HG03097 (cell line): ENCODE data around the gene GTF2IRD1.

ENCODE experiments used
- ATAC-seq: cut with Tn5 transposase; IDR thresholded peaks from one replicate; pipeline ENCODE4 v1.9.1; 2021; ENCODE audit not compliant: unreplicated experiment, low FRiP score

GTF2IRD1 gene

DNA sequence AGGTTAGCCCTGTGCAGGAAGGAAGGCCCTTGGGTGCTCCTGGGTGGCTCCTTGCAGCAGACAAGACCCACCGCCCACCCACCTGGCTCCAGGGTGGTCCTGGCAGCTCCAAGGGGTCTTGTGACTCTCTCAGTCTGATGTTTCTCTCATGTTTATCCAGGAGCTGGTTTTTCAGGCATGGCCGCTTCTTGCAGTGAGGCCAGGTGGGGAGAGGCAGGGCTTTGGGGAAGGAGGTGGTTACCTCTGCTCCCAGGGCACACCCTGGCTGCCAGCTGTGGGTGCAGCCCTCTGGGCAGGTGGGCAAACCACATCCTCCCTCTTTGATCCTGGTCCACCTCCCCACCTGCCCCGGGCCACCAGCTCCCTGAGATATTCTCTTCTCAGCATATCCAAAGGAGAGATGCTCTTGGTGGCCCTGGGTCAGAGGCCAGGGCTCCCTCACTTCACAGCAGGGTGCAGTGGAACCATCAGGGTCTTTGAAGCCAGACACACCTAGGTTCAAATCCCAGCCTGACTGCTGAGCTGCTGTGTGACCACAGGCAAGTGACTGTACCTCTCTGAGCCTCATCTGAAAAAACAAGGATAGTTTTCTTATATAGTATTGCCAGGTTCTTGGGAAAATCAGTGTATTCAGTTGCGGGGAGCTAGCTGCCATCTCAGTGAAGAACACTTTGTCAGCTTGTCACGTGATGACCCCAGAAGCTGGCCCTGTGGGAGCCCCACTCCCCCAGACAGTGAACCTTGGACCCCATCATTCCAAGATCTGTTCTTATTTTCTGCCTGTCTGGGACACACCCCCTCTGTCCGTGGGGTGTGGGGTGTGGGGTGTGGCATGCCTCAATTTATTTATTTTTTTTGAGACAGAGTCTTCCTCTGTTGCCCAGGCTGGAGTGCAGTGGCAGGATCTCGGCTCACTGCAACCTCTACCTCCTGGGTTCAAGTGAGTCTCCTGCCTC lies 11.5 kb downstream of the GTF2IRD1 start:
- ATAC-seq, result no peak

DNA sequence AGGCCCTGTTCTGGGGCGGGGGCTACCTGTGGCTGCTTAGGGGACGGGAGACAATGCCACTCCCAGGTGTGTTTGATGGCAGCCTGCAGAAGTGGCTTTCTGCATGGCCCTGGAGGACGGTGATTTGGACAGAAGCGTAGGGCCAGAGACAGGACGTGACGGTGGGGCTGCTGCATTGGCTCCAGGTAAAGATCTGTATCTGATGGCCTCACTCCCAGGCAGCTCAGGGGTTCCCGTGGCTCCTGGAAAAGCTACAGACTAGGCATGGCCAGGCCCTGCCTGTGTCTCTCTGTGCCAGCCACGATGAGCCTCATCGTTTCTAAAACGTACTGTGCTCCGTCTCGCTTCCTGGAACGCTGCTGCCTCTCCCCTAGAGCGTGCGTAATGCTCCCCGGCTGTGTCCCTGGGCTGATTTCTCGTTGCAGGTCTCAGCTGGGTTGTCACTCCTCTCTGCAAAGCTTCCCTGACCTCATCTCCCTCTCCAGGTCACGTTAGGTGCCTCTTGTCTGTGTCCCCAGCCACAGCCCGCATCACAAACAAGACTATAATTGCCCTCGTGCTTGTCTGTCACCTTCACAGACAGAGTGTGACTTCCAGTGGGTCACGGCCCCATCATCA lies 12.6 kb downstream of the GTF2IRD1 start:
- no peak for ATAC-seq

DNA sequence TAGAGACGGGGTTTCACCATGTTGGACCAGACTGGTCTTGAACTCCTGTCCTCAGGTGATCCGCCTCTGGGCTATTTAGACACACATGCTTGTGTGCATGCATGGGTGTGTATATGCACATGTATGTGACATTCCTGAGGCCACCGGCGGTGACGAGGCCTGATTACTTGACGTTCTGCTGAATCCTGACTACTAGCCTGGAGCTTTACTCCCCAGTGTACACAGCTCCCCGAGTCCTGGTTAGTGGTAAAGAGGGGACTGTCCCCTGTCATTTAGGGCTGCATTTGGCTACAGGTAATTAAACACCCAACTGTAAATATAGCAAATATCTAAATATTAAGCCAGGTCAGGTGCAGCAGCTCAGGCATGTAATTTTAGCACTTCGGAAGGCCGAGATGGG lies 14.2 kb downstream of the GTF2IRD1 start:
- no peak for ATAC-seq

DNA sequence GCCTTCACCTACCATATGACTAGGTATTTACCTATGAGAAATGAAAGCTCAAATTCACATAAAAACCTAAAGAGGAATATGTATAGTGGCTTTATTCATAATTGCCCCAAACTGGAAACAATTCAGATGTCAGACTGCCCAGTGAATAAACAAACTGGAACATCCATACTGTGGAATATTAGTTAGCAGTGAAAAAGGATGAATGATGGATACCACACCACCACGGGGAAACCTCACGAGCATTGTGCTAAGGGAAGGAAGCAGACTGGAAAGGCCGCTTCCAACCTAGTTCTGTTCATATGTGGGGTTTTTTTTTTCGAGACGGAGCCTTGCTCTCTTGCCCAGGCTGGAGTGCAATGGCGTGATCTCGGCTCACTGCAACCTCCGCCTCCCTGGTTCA lies 16.8 kb downstream of the GTF2IRD1 start:
- no peak for ATAC-seq

DNA sequence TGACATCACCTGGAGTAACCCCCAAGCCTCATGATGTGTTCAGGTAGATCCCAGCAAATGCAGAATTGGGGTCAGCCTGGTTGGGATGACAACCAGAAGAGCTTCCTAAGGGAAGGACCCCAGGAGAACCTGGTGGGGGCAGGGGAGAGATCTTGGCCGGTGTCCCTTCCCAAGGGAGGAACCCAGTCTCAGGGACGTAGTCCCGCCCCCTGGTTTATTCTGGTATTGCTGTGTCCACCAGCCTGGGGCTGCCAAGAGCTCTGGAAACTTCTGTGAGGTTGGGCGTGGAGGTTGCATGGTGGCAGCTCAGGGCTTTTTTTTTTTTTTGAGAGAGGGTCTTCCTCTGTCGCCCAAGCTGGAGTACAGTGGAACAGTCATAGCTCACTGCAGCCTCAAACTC lies 19.4 kb downstream of the GTF2IRD1 start:
- no peak for ATAC-seq

DNA sequence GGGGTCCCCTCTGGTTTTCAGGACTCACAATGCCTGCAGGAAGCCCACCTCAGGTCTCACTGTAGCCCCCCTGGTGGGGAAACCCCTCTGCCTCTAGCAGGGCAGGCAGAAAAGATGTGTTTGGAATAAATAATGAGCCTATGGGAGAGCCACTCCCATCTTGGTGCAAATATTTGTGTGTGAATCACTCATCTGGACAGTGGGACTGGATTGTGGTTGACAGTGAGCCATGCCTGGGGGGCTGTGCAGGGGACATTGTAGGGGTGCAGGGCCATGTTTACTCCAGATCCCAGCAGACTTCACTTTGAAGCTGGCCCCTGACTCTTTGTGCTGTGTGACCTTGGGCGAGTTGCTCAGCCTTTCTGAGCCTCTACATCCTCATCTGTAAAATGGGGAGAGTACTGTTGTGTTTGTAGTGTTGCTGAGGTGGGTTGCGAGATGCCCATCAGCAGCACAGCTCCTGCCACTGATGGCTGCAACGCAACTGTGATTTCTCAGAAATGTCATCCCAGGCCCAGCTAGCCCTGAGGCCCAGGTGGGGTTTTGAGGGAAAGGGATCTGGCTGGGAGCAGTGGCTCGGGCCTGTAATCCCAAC lies 20.7 kb downstream of the GTF2IRD1 start:
- no peak for ATAC-seq

DNA sequence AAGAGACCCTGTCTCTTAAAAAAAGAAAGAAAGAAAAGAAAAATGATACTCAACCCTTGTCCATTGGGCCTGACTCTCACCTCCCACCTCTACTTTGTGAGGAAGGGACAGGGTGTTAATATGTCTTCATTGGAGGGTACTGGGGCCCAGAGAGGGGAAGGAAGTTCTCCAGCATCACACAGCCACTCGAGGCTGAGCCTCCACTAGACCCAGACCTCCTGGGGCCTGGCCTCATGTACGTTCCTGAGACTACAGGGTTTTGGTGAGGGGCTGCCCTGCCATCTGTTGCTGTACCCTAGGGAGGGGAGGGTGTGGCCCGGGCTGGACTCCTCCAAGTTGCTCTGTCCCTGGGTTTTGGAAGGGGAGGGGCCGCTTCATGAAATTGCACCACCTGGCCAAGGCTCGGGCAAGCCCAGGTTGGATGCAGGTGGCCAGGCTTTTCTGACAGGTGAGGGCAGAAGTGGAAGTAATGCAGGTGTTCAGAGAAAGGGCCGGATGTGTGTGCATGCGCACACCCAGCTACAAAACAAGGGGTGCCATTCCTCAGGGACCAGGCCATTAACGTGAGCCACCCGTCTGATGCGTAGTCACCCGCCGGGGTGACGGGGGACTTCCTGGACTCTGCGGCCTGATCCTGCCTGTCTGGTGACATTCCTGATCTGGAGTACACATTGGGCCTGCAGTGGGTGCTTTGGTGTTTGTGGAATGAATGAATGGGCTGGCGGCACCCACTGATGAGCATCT lies 21.7 kb downstream of the GTF2IRD1 start:
- ATAC-seq, result no peak

DNA sequence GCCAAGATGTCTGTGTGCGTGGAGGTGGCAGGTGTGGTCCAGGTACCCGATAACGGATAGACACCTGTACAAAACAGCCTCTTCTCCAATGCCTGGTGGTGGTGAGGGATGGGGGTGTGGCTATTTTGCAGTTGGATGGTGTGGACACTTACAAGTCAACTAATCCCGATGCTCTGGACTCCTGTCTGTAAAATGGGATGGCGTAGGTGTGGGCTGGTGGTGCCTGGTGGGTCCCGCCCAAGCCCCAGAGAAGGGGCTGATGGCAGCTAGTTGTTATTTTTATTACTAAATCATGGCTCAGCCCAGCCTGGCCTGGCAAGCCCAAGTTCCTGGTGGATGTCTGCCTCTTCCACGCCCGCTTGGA lies 22.3 kb downstream of the GTF2IRD1 start:
- no peak for ATAC-seq

DNA sequence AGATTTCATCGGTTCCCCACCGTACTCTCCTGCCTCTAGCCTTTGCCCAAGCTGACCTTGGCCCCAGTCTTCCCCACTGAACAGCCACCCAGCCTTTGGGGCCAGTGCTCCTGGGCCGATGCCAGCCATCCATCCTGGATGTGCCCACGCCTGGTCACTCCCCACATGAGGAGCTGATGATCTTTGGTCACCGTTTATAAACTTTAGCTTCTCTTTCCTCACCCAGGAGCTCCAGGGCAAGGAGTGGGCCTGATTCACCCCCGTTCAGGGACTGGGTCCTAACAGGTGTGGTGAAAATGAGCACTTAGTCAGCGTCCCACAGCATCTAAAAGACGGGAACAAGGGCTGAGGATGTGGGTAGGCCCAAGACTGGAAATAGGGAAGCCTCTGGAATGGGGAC lies 22.9 kb downstream of the GTF2IRD1 start:
- ATAC-seq, result no peak

DNA sequence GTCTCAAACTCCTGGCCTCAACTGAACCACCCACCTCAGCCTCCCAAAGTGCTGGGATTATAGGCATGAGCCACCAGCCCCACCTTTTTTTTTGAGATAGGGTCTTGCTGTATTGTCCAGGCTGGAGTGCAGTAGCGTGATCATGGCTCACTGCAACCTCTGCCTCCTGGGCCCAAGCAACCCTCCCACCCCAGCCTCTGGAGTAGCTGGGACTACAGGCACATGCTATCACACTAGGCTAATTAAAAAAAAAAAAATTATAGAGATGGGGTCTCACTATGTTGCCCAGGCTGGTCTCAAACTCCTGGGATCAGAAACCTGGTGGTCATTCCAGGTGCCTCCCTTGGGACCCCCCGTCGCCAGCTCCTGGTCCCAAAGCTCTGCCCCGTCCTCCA lies 25.0 kb downstream of the GTF2IRD1 start:
- ATAC-seq, result no peak

DNA sequence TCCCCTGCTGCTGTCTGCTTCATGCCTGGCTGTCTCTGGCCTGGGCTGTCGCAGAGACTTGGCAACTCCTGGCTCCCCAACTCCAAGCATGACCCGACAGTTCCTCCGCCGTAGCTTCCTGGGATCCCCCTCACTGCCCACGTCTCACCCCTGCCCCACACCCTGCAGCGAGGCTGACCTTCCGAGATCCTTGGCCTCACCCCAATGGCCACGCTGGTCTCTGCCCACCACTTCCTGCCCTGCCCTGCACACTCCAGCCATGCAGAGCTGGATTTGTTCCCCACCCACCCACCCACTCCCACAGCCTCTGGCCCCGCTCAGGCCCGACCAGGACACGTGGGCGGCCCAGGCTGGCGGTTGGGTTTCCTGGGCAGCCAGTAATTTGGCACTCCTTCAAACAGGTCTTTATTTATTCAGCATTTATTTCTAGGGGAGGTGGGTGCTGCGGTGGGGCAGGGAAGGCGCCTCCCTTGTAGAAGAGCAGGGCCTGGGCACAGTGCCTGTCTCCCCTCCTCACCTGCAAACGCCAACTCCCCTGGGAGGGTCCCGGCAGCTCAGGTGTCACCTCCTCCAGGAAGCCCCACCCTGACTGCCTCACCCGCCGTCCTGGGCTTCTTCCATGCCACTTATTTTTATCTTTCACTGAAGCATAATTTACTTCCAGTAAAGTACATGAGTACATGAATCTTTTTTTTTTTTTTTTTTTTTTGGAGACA lies 25.5 kb downstream of the GTF2IRD1 start:
- no peak for ATAC-seq

DNA sequence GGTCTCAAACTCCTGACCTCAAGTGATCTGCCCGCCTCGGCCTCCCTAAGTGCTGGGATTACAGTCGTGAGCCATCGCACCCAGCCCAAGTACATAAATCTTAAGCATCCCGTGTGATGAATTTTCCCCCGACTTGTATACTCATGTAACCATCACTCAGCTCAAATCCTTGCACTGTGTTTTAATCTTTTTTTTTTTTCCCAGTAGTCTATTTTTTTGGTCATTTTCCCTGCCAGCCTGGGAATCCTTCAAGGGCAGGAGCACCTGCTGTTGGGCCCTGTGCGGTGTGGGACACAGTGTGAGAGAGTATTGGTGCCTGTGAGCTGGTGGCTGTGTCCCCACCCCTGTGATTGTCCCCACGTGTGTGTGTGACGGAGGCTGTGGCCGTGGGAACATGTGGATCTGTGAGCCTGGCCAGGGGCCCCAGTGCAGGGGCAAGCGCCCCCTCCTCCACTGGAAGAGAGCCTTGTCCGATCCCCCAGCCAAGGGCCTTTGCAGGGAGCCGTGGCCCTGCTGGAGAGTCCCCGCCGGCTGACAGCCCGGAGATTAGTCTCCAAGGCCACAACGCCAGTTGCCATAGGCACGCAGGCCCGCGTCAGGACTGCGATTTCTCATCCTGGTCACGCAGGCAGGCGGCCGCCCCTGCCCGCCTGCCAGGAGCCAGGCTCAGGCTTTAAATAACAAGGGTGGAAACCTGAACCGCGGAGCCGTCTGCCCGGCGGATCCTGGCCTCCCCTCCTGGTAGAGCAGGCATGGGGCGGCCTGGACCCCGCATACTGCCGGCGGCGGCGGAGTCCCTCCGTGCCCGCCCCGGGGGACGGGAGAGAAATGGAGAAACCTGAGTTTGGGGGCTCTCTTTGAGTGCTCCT lies 26.5 kb downstream of the GTF2IRD1 start:
- no peak for ATAC-seq

DNA sequence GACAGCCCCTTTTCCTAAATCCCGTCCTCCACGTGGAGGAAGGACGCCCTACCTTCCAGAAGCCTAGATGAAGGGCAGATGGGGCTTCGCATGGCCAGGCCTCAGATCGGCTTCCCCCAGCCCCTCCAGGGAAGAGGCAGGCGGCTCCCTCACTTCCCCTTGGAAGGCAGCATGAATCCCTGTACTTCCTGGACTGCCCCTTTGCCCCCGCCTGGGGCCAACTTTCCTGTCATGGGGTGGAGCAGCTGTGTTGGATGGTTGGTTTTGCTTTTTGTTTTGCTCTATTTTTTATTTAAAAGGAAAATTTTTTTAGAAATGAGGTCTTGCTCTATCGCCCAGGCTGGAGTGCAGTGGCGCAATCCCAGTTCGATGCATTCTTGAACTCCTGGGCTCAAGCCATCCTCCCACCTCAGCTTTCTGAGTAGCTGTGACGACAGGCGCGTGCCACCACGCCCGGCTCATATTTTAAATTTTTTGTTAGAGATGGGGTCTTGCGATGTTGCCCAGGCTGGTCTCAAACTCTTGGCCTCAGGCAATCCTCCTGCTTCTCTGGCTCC lies 27.2 kb downstream of the GTF2IRD1 start:
- ATAC-seq, result no peak

DNA sequence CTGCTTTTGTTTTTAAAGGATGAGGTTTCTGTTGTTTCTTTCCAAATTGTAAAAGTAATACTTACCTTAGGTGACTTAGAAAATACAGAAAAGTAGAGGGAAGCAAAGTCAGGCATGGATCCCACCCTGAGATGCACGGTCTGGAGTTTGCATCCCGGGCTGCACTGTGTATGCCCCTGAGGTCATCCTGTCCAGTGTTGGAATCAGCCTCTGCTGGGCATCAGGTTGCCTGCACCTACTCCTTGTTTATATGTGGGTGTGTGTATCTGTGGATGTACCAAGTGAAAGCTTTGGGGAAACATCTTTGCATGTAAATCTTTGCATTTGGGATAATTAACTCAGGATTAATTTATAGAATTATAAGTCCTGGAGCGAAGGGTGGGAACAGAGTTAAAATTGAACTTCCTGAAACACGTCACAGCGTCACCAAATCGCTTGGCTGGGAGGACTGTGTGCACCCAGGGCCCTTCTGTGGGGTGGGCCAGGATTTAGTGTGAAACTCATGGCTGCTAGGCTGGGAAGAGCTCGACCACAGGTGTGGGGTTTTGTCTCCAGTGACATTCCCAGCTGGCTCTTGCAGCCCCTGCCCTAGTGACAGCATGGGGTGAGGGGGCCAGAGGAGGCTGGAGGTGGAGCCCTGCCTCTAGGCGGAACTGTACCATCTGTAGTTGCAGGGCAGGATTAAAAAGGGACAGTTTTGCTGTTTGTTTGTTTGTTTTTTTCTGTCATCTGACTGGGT lies 27.9 kb downstream of the GTF2IRD1 start:
- ATAC-seq, result no peak

DNA sequence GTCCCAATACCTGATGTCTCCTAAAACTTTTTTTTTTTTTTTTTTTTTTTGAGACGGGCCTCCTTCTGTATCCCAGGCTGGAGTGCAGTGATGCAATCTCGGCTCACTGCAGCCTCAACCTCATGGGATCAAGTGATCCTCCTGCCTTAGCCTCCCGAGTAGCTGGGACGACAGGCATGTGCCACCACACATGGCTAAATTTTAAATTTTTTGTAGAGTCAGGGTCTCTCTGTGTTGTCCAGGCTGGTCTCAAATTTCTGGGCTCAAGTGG lies 28.4 kb downstream of the GTF2IRD1 start:
- no peak for ATAC-seq

DNA sequence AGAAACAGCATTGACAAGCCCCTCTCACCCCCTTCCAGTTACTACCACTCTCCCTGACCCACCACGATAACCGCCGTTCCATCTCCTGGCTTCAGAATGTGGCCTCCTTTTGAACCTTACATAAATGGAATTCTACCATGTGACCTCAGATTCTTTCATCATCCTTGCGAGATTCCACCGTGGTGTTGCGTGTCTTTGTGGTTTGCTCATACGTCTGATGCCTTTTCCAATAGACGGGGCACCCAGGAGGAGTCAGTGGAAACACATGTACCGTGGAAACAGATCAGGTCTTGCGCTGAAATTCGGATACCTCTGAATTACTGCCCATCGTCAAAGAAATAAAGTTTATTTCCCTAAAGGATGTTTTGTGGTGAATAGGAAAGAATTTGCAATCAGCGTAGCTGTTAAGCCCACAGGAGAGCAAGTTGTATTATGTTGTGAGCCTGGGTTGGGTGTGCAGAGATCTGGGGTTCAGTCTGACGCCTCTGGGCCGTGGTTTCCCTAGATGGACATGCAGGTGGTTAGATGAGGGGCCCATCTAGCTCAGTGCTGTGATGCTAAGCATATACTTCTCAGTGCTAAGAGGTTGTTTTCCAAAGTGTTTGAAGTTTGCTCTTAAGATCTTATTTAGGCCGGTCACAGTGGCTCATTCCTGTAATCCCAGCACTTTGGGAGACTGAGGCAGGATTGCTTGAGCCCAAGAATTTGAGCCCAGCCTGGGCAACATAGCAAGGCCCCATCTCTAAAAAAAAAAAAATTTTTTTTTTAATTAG lies 29.1 kb downstream of the GTF2IRD1 start:
- ATAC-seq, result no peak

DNA sequence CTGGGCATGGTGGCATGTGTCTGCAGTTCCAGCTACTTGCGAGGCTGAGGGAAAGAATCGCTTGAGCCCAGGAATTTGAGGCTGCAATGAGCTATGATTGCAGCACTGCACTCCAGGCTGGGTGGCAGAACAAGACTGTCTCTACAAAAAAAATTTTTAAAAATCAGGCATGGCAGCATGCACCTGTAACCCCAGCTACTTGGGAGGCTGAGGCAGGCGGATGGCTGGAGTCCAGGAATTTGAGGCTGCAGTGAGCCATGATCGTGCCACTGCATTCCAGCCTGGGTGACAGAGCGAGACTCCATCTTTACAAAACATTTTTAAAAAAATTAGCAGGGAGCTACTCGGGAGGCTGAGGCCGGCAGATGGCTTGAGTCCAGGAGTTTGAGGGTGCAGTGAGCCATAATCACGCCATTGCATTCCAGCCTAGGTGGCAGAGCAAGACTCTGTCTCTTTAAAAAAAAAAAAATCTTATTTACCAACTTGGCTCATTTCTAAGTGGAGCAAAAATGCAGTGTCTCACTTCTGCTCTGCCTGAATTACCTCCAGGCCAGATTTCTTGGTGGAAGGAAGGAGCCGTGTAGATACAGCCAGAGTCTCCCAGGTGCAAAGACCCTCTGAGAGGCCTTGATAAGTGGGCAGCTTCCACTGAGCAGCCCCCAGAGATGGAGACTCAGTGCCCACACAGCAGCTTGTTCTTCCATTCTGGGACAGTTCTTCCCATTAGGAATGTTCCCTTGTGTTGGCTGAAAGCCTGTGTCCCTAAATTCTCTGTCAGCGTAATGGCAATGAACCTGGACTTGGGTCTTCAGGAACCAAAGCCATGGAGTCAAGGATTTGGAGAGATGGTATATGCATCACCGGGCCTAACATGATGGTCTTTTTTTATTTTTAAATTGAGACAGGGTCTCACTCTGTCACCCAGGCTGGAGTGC lies 30.0 kb downstream of the GTF2IRD1 start:
- ATAC-seq, result no peak
